Limb (tissue), 2 donors: ENCODE results near the gene EVA1B.

Experiments used
- DNase-seq, 2 donors: peaks; one replicate each; pipeline ENCODE4 v3.0.0-alpha.2; 2016; ENCODE audit errors: extremely low spot score in 2 of 2

EVA1B gene

DNA sequence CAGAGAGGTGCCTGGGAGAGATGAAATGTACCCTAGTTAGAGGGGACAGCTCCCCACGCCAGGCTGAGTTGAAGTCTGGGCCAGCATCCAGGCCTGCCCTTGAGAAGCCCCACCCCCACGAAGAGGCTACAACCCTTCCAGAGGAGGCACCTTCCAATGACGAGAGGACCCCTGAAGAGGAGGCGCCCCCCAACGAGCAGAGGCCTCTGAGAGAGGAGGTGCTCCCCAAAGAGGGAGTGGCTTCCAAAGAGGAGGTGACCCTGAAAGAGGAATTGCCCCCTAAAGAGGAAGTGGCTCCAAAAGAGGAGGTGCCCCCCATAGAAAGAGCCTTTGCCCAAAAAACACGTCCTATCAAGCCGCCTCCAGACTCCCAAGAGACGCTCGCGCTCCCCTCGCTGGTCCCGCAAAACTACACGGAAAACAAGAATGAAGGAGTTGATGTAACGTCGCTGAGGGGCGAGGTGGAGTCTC is 3.1 kb downstream of the EVA1B start:
- DNase-seq: no peak

DNA sequence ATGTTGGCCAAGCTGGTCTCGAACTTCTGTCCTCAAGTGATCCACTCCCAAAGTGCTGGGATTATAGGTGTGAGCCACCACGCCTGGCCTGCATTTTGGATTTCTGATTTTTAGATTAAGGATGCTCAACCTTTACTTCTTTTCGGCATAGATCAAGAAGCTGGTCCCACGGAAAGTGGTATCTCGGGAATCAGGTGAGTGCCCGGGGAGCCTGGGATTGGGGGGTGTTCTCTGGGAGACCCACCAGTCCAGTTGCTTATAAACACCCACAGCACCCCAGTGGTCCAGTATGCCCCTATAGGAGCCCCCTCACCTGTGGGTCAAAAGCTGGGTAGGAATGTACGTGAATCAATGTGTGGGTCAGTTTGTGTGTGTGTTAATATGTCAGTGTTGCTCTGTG is 14.0 kb downstream of the EVA1B start:
- no peak for DNase-seq

DNA sequence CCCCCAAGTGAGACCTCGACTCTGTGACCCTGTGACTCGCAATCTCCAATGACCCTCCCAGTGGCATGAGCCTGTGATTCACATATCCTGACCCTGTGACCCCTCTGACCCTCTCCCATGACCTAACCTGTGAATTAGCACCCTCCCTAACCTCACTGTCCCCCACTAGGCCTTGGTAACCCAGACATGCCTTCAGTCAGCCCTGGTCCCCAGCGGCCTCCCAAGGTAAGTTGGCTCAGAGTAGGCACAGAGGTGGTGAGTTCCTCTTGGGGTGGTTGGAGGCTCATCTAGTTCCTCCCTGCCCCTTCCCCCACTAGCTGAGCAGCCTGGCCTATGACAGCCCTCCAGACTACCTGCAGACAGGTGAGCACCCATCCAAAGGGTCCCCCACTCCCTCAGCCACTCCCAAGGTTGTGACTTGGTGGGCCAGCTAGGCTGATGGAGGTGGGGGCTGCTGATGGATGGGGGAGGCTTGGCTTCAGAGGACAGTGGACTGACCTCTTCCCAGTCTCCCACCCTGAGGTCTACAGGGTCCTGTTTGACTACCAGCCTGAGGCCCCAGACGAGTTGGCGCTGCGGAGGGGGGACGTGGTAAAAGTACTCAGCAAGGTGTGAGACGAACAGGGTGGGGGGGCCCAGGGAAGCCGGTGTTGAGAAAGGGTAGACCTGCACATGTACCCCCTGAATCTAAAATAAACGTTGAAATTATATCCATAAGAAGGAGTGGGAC is 15.7 kb downstream of the EVA1B start:
- DNase-seq: no peak

DNA sequence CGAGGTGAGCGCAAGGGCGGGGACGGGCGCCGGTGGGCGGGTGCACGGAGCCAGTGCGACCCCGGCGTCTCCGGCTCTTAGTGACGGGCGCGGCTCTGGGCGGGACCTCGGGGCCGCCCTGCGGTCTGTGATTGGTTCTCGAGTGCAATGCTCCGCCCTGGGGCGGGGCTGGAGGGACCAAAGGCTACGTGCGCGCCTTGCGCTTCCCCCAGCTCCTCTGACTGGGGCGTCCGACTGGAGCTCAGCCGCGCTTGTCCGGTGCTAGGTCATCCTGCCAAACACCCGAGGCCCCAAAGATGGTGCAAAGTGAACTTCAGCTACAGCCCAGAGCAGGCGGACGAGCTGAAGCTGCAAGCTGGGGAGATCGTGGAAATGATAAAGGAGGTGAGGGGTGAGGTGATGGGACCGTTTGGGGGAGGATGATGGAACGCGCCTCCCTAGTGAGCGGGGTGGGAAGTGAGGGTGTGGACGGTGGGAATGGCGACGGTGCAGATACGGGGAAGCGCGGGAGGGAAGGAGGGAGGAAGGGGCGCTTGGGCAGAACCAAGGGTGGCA is 16.5 kb downstream of the EVA1B start:
- peak; percentile 94 to 95 for DNase-seq

DNA sequence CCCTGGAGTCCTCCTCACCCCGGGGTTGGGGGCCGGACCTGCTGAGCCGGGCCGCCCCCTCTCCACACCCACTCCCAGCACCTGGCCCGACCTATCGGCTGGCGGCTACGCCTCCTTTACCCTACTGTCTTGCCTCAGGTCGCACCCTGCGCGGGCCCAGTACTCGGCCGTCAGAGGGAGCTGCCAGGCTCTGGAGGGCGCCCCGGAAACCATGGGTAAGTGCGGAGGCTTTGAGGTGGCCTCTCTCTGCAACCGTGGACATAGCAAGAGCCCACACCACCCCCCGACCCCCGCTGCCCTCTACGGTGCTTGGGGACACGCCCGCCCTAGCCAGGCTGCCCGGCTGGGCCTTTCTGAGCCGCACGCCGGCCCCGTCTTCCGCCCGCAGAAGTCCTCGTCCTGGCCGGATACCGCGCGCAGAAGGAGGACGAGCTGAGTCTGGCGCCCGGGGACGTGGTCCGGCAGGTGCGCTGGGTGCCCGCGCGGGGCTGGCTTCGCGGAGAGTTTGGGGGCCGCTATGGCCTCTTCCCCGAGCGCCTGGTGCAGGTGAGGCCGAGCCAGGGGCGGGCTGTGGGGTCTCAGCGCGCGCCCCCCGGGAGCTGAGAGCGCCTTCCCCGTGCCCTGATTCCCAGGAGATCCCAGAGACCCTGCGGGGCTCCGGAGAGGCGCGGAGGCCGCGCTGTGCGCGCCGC is 17.1 kb downstream of the EVA1B start, which contains the start of gene SH3D21:
TSS of gene SH3D21 (plus strand) at position 159 of the 692 bp plus-strand sequence. CDS start at position 212, 53 bp downstream.
- peak in 1 of 2 donors; percentile 59 for DNase-seq

DNA sequence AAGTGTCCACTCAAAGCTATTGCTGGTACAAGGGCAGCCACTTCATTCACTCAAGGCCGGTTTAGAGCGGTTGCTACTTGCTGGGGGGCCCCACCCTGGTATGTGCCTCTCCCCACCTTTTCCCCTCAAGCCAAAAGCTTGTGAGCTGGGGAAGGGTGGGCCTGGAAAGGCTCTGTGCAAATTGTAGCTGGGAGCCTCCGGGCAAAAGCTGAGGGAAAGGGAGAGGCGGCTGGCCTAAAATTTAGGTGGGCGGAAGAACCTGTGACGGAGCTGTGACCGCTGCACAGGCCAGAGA is 17.6 kb downstream of the EVA1B start:
- no peak for DNase-seq

DNA sequence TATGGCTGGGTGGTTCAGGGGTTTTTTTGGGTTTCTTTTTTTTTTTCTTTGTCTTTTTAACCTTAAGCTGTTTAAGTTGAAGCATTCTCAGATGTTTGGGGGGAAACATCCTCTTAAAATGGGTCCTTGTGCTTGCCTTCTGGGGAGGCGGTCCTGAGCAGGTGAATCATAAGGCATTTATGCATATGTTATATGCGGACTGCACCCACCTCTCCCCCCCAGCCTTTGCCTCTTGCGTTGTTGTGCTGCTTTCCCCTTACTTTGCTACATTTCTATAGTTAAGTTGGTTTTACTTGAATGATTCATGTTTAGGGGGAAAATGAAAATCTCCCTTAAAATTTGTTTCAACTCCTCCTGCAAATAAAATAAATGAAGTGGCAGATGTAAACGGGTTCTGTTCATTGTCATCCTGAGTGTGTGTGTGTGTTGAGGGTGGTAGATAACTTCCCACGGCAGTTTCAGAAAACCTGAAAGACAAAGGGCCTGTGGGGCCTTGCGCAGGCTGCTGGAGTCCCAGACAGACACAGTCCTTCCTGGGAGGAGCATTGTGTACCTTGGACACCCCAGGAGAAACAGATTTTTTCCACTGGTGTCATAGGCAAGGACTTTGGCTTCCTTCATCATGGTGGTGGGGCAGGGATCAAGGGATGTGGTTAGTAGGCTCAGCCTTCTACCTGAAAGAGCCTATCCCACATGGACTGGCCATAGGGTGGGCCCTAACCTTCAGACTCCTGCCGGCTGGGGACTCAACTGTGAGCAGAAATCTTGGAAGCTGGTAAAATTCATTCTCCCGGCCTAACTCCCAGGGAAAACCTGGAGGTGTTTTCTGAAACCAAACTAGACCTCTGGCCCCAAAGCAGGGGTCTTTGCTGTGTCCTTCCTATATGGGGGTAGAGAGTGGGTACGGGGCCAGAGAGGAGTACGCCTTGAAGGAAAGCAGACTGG is 18.2 kb downstream of the EVA1B start:
- no peak for DNase-seq

DNA sequence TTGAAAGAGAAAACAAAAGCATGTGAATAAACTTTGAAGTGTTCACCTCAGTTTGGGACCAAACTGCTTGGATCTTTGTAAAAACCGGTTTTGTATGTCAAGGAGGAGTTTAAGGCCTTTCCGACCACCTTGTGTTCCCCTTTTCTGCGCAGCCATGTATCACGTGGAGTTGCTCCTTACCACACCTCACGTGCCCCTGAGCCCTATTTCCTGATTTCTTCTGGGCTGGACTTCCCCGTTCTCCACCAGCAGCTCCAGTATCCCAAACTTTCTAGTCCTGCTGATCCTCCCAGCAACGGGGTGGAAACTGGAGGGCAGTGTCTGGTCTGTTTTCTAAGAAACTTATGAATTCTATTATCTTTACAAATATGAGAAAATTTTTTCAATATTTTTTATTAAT is 18.9 kb downstream of the EVA1B start:
- no peak for DNase-seq

DNA sequence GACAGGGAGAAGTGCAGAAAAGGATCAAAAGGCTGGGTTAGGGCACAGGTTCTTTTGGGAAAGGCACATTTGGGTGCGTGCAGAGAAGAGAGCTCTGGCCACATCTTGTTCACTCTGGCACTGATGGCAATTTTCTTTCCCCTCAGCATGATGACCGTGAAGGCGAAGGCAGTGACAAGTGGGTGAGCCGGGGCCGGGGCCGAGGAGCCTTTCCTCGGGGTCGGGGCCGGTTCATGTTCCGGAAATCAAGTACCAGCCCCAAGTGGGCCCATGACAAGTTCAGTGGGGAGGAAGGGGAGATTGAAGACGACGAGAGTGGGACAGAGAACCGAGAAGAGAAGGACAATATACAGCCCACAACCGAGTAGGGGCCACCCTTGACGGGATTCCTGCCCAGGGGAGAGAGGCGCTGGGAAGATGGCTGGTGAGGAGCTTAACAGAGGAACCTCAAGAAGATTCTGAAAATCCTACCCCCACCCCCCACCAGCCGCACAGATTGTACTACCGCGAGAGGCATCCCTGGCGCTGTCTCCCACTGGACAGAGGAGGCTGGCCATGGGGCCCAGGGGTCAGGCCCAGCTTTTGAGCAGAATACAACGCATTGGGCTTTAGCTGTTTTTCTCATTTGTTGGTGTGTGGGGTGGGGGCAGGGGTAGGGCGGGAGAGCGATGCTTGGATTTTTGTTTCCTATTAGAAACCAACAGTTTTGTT is 19.6 kb downstream of the EVA1B start:
- no peak for DNase-seq

DNA sequence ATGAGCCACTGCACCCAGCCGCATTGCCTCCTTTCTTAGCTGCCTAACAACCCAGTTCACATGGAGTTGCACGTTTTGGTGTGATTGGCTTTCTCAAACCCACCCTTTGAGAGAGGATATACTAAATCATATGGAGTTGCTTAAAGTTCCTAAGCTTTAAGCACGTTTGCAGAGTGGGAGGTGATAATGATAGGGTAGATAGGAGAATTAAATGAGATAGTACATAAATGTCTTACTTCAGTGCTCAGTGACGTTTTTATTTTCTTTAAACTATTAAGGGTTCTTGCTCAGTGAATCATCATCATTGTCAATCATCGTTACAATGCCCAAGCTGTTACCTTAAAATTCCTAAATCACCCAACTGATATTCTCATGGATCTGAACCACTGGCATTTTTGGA is 20.2 kb downstream of the EVA1B start:
- DNase-seq: no peak

DNA sequence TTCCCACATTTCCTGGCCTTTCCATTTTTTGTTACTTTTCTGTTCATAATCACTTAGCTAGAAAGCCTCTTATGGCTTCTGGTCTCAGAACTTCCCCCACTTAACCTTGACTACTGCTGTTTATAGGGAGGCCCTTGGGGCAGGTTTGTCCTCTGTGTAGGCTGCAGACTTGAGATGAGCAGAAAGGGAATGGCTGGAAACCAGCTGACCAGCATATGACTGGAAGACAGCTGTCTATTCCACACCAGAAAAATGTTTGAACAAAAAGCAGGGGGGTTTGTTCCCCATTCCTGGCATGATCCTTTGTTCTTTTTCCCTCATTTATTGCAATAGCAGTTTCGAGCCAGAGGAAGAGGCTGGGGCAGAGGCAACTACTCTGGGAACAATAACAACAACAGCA is 22.2 kb downstream of the EVA1B start:
- no peak for DNase-seq

DNA sequence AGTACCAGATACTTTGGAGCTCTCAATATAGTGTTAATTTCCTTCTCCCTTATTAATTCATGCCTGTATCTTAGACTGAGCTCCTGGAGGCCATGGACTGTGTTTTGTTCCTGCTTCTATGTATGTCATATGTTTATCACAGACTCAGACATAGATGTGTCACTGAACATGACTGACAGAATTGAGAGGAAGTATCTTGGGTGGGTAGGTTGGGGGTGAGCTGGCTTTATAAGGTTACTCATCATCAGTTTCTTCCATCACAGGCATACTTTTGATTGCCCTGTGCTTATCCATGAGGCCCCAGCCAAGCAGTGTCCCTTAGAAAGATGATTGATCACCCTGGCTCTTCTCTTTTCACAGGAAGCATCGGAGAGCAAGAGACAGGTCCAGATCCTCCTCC is 22.9 kb downstream of the EVA1B start:
- no peak for DNase-seq

DNA sequence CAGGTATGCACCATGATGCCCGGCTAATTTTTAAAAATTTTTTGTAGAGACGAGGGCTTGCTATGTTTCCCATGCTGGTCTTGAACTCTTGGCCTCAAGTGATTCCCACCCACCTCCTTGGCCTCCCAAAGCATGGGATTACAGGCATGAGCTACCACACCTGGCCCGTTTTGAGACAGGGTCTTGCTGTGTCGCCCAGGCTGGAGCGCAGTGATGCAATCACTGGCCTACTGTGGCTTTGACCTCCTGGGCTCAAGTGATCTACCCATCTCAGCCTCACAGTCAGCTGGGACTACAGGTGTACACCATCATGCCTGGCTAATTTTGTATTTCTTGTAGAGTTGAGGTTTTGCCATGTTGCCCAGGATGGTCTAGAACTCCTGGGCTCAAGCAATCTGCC is 24.8 kb downstream of the EVA1B start:
- no peak for DNase-seq

DNA sequence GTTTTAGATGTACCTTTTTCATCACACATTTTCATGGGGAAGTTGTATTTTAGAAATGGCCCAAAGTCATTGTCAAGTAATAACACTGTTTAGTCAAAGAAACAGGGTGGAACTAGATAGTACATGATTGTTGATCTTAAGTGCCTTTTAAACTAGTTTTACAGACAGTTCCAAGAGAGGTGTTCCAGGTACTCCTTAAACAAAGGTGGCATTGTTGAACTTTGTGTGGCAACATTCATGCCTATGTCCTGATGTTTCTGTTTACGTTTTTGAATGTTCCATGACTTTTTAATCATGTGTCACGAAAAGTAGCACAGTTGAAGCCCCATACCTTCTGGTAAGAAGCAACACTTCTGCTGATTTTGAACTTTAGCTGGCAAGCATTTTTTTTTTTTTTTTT is 26.4 kb downstream of the EVA1B start:
- no peak for DNase-seq

DNA sequence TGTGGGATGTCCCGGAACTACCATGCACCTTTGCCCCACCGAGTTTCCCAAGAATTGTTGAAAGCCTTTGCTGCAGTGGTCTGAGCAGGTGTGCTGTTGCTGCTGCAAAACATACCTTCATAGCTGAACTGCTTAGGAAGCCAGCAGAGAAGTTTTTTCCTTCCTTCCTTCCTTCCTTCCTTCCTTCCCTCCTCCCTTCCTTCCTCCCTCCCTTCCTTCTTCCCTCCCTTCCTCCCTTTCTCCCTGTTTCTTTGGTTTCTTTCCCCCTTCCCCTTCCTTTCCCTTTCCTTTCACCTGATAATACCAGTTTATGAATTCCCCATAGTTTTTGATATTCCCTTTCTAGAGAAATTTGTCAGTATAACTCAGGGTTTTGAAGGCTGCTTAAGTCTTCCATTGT is 28.1 kb downstream of the EVA1B start:
- DNase-seq: no peak

DNA sequence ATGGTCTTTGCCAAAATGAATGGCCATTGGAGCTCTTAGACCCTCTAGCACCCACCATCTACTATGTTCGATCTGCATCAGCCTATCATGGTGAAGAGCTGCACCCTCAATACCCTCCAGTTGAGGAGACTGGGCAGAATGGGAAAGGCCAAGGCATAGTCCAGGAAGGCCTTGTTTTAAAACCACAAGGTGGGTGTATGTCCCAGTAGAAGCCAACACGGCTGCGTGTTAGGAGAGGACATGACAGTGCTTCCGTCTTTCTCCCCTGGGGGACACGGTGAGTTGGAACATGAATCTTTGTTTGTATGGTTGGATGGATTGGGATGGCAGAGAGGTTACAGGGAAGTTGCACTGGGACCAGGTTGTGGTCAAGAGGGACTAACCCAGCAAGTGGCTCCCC is 35.9 kb downstream of the EVA1B start:
- DNase-seq: no peak

DNA sequence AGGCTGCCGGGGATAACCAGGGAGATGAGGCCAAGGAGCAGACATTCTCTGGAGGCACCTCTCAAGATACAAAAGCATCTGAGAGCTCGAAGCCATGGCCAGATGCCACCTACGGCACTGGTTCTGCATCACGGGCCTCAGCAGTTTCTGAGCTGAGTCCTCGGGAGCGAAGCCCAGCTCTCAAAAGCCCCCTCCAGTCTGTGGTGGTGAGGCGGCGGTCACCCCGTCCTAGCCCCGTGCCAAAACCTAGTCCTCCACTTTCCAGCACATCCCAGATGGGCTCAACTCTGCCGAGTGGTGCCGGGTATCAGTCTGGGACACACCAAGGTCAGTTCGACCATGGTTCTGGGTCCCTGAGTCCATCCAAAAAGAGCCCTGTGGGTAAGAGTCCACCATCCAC is 36.6 kb downstream of the EVA1B start:
- DNase-seq: no peak

DNA sequence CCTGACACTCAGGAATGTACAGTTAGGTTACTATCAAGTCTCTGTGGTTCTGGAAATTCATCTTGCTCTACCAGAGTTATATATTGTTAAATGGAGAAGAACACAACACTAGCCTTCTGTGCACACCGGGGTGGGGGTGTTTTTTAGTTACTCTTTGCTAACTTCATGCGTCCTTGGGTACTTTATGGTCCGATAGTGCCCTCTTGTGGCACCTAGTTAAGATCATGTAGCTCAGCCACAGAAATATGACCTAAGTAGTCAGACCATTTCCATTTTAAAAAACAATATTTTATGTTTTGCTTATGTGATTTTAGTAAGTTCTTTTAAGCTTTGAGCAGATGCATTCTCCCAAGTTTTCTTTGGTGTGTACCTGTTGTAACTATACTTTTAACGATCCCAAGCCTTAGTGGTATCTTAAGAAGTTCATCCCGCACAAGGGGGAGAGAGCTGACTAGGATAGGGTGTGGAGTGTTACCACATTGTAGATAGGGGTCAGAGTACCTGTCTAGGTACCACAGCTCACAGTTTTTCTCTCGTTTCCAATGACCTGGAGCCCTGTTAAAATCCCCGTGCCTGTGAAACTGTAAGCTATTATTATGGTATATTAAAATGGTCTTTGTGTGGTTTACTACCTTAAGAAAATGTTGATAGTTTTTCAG is 37.9 kb downstream of the EVA1B start:
- DNase-seq: peak; percentile 55 to 88

DNA sequence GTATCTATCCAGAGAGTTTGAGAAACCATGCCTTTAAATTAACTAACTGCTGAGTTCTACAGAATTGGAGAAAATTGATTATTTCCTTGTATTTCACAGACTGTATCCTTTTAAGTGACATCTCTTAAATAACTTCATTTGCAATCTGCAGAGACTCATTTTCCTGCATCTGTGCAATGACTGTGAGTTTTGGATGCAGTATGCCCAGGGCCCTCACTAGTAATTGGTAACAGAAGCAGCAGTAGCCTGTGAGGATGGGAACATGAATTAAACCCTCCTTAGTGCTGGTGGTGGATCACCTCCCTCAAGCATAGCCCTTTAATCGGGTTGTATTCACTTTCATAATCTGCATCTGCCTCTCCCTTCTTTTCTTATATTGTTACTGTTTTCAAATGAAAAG is 38.9 kb downstream of the EVA1B start:
- DNase-seq: no peak

DNA sequence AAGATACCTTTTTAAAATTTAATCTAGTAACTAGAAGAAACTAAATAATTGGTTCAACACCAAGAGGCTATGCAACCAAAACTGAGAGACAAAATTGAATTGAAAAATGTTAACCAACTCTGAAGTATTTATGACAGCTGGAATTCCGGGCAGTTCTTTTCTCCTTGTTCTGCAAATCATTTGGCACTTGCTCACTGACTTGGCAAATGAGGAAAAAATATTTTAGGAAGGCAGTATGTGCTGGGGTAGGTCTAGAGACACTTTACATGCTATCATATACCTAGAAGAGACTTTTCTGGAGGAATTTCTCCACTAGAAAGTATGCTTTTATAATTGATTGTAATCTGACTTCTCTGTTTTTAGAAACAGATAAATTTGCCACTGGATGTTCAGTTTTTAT is 39.4 kb downstream of the EVA1B start:
- DNase-seq: peak in 1 of 2 donors; percentile 24
